22Rv1 (cell line): Measurements from ENCODE around the gene CNTRL.

Experiments
- H3K27ac ChIP-seq: fragments of 450-650 bp; 2 replicates; pipeline ENCODE4 v1.5.1; 2017
- ZFX ChIP-seq: fragments of 450-650 bp; IDR thresholded peaks from 2 replicates; pipeline ENCODE4 v1.6.1; 2017; ENCODE audit warnings: antibody characterized with exemption, borderline replicate concordance
- TF ChIP-seq, protein P1 (sequence below): fragments of 450-650 bp; IDR thresholded peaks from 2 replicates; pipeline ENCODE4 v1.5.1; 2017; ENCODE audit warnings: mild to moderate bottlenecking

CNTRL gene

DNA sequence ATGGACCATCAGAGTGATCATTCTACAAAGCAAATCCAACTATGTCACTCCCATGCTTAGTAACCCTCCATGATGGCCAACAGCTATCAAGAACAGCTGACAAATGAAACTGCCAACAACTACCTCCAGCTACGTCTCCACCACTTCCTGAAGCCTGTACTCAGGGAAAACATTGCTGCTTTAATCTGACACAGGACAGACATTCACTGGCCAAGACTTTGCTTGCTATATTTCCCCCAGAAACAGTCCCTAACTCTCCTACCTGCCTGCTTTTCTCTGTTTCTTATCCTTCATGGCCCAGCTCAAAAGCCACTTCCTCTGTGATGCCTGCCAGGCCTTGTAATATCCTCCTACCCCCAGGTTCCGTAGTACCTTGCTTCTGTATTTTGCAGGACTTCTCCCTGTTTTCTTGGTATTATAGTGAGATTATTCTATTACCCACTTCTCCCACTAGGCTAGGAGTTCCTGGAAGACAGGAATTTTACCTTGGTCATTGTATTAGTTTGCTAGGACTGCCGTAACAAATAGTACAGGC, 141.6 kb downstream of the CNTRL start:
- TF ChIP-seq ZFX = no peak
- TF ChIP-seq, protein P1, sequence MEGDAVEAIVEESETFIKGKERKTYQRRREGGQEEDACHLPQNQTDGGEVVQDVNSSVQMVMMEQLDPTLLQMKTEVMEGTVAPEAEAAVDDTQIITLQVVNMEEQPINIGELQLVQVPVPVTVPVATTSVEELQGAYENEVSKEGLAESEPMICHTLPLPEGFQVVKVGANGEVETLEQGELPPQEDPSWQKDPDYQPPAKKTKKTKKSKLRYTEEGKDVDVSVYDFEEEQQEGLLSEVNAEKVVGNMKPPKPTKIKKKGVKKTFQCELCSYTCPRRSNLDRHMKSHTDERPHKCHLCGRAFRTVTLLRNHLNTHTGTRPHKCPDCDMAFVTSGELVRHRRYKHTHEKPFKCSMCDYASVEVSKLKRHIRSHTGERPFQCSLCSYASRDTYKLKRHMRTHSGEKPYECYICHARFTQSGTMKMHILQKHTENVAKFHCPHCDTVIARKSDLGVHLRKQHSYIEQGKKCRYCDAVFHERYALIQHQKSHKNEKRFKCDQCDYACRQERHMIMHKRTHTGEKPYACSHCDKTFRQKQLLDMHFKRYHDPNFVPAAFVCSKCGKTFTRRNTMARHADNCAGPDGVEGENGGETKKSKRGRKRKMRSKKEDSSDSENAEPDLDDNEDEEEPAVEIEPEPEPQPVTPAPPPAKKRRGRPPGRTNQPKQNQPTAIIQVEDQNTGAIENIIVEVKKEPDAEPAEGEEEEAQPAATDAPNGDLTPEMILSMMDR = no peak
- H3K27ac ChIP-seq = no peak overlapping the region

DNA sequence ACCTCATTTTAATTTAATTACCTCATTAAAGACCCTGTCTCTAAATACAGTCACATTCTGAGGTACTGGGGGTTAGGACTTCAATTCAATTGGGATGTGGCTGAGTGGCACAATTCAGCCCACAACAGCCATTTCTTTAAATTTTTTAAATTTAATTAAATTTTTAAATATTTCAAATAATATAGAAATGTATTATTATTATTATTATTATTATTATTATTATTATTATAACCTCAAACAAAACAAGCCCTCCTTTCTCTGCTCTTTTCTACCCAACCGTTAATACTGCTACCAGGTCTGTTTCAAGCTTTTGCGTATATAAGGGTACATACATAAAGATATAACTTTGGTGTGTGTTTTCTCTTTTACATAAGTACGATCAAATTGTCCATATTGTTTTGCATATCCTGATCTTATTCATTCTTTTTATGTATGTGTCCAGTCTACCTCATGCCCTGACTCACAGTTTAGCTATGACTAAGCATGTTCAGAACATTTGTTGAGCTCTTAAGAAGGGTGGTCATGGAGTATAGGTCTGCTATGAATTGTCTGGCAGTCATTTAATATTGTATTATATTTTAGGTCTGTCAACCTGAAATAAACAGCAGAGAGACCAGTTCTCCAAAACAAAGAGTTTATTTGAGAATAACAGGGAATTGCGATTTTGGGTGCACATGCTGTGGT, 143.0 kb downstream of the CNTRL start:
- TF ChIP-seq, protein P1 = no peak
- TF ChIP-seq ZFX = no peak
- H3K27ac ChIP-seq = no peak overlapping the region

DNA sequence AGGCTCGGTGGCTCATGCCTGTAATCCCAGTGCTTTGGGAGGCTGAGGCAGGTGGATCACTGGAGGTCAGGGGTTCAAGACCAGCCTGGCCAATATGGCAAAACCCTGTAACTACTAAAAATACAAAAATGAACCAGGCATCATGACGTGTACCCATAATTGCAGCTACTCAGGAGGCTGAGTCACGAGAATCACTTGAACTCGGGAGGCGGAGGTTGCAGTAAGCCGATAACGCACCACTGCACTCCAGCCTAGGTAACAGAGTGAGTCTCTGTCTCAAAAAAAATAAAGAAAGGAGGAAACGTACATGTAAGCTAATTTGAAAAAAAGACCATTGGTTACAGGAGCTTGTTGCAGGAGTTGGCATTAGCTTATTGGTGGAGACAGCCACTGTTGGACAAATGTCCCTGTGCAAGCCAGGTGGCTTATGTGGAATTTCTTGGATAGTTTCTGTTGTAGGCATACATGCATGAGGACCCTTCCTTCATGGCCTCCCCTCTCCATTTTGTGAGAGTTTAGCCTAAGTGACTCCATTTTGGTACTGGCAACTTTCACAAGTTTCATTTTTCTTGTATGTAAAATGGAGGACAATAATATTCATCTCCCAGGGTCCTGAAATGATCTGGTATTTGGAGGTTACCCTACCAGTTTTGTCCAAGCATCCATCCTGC, 143.7 kb downstream of the CNTRL start:
- TF ChIP-seq, protein P1 = no peak
- no peak for TF ChIP-seq ZFX
- H3K27ac ChIP-seq = no peak overlapping the region

DNA sequence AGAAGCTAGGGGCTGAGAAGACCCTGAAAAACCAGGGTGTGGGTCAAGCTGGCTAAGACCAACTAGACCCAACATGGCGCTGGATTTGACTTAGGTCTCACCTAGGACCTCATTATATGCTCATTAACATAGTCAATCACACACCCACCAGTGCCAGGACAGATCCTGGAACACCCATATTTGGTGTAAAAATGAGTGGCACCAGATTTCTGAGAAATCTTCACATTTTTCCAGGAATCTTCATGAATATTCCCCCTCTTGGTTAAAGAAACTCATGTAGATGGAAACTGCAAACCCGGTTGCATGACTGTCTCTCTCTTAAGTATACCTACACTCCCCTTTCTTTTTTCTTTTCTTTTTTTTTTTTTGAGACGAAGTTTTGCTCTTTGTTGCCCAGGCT, 144.8 kb downstream of the CNTRL start:
- no peak for TF ChIP-seq ZFX
- TF ChIP-seq, protein P1 = no peak
- H3K27ac ChIP-seq = no peak overlapping the region

DNA sequence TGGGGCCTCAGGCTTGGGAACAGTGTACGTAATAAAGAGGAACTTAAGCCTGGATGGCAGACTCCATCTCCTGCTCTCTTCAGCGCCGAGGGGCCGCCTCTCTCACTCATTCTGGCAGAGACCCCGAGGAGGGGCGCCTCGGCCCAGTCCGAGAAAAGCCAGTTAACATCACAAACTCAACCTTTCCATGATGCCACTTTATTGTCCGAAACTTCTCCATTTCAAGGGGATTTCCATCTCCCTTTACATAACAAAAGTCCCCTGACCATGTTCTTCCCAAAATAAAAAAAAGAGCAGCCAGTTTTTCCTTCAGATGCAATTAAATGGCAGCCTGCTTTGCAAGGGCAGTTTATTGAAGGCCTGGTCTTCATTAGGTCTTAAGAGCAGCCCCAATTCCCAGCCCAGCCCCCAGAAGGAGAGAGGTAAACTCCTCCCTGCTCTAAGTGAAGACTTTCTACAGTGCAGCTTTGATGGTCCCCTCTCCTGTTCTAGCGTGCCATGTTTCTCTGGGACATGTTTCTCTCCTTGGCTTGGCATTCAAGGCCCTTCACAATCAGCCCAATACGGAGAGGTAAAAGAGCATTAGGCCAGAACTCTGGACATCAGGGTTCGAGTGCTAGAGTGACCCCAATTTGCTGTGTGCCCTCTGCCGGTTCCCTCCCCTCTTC, 146.4 kb downstream of the CNTRL start:
- TF ChIP-seq, protein P1 = no peak
- no peak for TF ChIP-seq ZFX
- no peak overlapping the region for H3K27ac ChIP-seq

- no peak overlapping the region for H3K27ac ChIP-seq
- TF ChIP-seq ZFX = no peak
- TF ChIP-seq, protein P1 = no peak
Measured at GRCh38 chr9:121221664-121222055, 146.9 kb downstream of the CNTRL start.
